ENCODE measurements around the gene ALDH2. TPM values are rescaled to one million over a fixed set of nuclear protein-coding genes. Genes with fewer than 3 reads are reported as not detected.

Gene ALDH2
- total RNA-seq, 1 donor from 2014 or later, result 55.2 TPM

DNA sequence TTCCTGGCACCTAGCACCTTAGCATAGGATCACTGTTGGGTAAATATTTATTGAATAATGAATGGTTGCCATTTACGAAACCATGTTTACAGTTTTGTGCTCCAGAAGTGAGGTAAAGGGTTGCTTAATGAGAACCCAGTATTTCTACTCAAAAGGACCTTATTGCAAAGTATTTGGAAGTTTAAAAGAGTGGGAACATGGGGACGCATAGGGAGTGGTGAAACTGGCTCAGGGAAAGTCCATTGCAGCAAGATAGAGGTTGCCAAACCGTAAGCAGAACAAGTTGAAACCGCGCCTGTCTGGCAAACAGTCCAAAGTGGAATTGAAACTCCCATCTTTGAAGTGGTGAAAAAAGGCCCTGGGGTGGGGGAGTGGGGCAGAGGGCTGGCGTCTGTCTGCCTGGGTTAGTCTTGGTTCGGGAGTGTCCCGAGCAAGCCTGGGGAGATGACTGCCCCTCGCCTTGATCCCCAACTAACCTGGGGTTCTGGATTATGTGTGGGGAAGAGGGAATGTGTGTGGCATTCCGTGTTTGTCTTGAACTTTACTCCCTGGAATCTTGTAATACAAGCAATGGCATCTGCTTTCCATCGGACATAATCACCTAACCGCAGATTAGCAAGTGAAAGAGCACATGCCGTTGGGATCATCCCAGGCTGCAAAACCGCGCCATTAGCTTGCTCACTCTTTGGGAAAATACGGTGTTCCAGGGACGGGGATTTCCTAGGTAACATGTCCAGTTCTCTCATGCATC is 7.2 kb downstream of the ALDH2 start:
- TF ChIP-seq, protein P1, sequence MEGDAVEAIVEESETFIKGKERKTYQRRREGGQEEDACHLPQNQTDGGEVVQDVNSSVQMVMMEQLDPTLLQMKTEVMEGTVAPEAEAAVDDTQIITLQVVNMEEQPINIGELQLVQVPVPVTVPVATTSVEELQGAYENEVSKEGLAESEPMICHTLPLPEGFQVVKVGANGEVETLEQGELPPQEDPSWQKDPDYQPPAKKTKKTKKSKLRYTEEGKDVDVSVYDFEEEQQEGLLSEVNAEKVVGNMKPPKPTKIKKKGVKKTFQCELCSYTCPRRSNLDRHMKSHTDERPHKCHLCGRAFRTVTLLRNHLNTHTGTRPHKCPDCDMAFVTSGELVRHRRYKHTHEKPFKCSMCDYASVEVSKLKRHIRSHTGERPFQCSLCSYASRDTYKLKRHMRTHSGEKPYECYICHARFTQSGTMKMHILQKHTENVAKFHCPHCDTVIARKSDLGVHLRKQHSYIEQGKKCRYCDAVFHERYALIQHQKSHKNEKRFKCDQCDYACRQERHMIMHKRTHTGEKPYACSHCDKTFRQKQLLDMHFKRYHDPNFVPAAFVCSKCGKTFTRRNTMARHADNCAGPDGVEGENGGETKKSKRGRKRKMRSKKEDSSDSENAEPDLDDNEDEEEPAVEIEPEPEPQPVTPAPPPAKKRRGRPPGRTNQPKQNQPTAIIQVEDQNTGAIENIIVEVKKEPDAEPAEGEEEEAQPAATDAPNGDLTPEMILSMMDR (IDR thresholded peaks at IDR 0.05; ENCODE audit: partially characterized antibody, unreplicated experiment), result no peak
- Mint-ChIP-seq H3K27me3 (ENCODE audit: unreplicated experiment) (peaks cover 2% of the 10 kb centered on the region), H3K9me3 (ENCODE audit: unreplicated experiment) (no peaks in the 10 kb centered on the region), H3K4me1 (ENCODE audit: low read depth, unreplicated experiment) (no peaks in the 10 kb centered on the region), H3K27ac (ENCODE audit: unreplicated experiment) (no peak overlapping the region), H3K4me3 (ENCODE audit: unreplicated experiment) (no peak overlapping the region), H3K36me3 (ENCODE audit: unreplicated experiment) (no peaks in the 10 kb centered on the region)
- no peak for DNase-seq

DNA sequence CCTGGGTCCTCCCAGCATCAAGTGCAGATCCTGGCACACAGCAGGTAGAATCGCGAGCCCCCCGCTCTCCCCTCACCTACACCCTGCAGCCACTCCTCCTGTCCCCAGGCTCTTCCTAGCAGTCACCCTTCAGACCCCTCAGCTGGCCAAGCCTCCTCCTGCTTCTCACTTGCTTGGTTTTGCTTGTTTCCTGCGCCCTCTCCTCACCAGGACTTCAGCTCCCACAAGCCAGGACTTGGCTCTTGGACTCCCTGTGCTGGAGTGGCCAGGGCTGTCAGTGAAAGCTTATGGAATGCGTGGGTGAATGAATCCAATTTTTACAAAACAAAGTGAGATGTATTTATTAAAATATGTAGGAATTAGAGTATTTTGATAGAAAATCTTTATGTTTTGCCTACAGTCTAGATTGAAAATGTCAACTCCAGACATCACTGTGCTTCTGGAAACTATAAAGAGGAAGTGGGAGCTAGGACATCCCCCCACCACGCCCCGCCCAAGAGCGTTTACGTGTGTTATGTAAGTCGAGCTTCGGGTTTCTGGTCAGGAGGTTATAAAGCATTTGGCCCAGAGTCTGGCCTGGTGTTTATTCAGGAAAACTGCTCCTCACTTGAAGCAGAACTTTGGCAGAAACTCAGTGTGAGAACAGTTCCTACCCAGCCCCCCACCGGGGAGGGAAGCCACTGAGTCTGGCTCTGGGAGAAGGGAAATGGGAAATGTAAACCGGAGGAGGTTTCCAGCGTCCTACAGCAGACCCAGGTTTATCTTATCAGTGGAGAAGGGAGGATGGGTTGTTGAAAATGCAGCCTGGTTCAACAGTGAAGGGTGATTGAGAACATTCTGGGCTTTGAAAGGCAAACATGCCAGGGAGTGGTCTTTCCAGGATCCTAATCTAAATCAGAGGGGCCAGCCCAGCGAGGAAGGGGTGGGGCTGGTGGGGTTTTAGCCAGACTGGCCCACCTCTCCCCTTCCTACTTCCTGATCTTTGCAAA is 8.8 kb downstream of the ALDH2 start:
- Mint-ChIP-seq H3K27me3 (ENCODE audit: unreplicated experiment) (peaks cover 2% of the 10 kb centered on the region), H3K36me3 (ENCODE audit: unreplicated experiment) (peaks cover 4% of the 10 kb centered on the region), H3K27ac (ENCODE audit: unreplicated experiment) (no peak overlapping the region), H3K4me1 (ENCODE audit: low read depth, unreplicated experiment) (no peaks in the 10 kb centered on the region), H3K9me3 (ENCODE audit: unreplicated experiment) (peaks cover 2% of the 10 kb centered on the region), H3K4me3 (ENCODE audit: unreplicated experiment) (no peak overlapping the region)
- TF ChIP-seq, protein P1 (IDR thresholded peaks at IDR 0.05; ENCODE audit: partially characterized antibody, unreplicated experiment), result no peak
- no peak for DNase-seq

DNA sequence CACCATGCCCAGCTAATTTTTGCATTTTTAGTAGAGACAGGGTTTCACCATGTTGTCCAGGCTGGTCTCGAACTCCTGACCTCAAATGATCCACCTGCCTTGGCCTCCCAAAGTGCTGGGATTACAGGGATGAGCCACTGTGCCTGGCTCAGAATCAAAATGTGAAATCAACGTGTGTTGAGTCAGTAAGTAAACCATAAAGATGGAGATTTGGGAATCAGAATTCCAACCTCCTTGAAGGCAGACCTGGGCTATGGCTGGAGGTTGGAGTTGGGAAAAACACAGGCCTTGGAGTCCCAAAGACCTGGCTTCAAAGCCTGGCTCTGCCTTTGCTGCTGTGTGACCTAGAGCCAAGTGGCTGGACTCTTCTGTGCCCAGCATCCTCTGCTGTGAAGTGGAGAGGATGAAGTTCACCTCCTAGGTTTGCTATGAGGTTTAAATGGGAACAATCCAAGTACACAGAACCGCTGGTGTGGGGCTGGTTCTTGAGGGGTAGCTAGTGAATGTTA is 10.2 kb downstream of the ALDH2 start:
- DNase-seq, result no peak
- peaks cover 8% of the 10 kb centered on the region for H3K9me3 Mint-ChIP-seq (ENCODE audit: unreplicated experiment)
- H3K27ac Mint-ChIP-seq (ENCODE audit: unreplicated experiment), result no peak overlapping the region
- no peak overlapping the region for H3K4me3 Mint-ChIP-seq (ENCODE audit: unreplicated experiment)
- H3K4me1 Mint-ChIP-seq (ENCODE audit: low read depth, unreplicated experiment), result no peaks in the 10 kb centered on the region
- peaks cover 4% of the 10 kb centered on the region for H3K27me3 Mint-ChIP-seq (ENCODE audit: unreplicated experiment)
- peaks cover 9% of the 10 kb centered on the region for H3K36me3 Mint-ChIP-seq (ENCODE audit: unreplicated experiment)
- TF ChIP-seq, protein P1 (IDR thresholded peaks at IDR 0.05; ENCODE audit: partially characterized antibody, unreplicated experiment), result no peak

DNA sequence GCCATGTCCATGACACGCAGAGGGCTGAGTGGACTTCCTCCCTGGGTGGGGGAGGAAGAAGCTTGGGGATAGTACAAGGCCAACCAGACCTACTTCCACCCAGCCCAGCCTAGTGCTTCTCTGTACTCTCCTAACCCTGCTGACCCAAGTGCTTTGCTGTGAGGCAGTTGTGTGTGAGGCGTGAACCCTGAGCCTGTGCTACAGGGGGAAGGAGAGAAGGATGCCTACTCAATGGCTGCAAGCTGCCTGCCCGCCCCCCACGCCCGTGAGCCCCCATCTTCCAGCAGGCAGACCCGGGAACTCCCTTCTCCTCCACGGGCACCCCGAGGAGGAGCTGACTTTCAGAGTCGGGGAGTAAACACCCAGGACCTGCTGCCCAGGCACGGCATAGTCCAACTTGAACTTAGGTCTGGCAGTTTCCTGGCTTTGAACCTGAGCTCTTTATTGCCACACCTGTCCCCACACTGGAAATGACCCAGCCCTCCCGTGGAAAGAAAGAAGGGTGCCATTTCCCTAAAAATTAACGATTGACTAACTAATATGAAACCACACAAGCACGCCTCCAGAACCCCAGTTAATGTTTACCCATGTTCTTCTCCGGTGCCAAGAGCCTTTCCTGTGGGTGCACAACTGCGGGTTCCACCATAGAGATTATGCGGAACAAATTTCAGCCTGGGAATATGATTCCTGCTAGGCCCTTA is 10.8 kb downstream of the ALDH2 start:
- Mint-ChIP-seq H3K27ac (ENCODE audit: unreplicated experiment) (no peak overlapping the region), H3K4me3 (ENCODE audit: unreplicated experiment) (no peak overlapping the region), H3K9me3 (ENCODE audit: unreplicated experiment) (peaks cover 9% of the 10 kb centered on the region), H3K36me3 (ENCODE audit: unreplicated experiment) (peaks cover 12% of the 10 kb centered on the region), H3K27me3 (ENCODE audit: unreplicated experiment) (peaks cover 4% of the 10 kb centered on the region), H3K4me1 (ENCODE audit: low read depth, unreplicated experiment) (no peaks in the 10 kb centered on the region)
- TF ChIP-seq, protein P1 (IDR thresholded peaks at IDR 0.05; ENCODE audit: partially characterized antibody, unreplicated experiment), result no peak
- no peak for DNase-seq

Measured in glutamatergic neuron (in vitro differentiated cells).